Stimulated activated CD8-positive, alpha-beta memory T cell treated with anti-CD3 and anti-CD28 coated beads, Interleukin-15, amount 100 ng/mL, for 4 hours (primary cell): ENCODE data around the gene SLC41A3.
"Not testable (repeated sequence)": the region's sequence is repeated elsewhere in the genome, so short reads cannot be mapped to it uniquely, and the experiment has no call there.

Experiments used
- DNase-seq, 2 donors: peaks; one replicate each; pipeline ENCODE4 v3.0.0-alpha.2; 2020; ENCODE audit warnings: low read depth in 2 of 2

Gene SLC41A3

GRCh38 chr3:125958511-125959316 is 125.2 kb downstream of the SLC41A3 start:
- DNase-seq = no peak

DNA sequence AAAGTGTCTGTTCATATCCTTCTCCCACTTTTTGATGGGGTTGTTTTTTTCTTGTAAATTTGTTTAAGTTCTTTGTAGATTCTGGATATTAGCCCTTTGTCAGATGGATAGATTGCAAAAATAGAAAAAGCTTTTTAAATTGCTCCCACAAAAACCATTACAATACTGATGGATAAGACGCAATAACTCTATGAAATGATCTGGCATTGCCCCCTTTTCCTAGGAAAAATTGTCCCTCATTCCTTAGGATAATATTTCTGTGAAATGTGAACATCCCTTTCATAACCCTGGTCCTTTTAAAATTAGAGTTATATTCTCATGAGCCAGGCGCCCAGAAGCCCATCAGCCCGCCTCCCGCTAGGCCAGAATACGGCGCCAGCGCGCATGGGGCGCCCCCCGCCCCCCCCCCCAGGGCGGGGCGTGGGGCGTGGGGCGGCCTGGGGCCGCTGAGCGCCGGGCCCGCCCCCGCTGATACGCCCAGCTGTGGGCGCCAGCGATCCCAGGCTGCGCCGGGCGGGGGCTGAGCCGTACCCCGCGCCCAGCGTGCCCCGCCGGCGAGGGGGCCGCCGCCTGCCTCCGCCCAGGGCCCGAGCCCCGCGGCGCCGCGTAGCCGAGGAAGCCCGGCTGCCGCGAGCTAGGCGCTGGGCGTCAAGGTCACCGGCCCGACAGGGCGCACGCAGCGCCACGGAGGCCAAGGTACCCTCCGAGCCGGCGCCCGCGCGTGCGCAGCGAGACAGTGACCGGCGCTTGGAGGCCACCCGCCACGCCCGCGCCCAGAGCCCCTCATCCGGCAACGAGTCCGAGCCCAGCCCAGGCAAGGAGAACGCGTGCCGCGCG is 126.0 kb downstream of the SLC41A3 start:
- no peak for DNase-seq

DNA sequence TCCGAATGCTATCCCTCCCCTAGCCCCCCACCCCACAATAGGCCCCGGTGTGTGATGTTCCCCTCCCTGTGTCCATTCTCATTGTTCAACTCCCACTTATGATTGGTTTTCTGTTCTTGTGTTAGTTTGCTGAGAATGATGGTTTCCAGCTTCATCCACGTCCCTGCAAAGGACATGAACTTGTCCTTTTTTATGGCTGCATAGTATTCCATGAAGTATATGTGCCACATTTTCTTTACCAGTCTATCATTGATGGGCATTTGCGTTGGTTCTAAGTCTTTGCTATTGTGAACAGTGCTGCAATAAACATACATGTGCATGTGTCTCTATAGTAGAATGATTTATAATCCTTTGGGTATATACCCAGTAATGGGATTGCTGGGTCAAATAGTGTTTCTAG is 126.9 kb downstream of the SLC41A3 start:
- not testable (repeated sequence) for DNase-seq
